ENCODE results near the gene SMYD1.

Gene SMYD1

DNA sequence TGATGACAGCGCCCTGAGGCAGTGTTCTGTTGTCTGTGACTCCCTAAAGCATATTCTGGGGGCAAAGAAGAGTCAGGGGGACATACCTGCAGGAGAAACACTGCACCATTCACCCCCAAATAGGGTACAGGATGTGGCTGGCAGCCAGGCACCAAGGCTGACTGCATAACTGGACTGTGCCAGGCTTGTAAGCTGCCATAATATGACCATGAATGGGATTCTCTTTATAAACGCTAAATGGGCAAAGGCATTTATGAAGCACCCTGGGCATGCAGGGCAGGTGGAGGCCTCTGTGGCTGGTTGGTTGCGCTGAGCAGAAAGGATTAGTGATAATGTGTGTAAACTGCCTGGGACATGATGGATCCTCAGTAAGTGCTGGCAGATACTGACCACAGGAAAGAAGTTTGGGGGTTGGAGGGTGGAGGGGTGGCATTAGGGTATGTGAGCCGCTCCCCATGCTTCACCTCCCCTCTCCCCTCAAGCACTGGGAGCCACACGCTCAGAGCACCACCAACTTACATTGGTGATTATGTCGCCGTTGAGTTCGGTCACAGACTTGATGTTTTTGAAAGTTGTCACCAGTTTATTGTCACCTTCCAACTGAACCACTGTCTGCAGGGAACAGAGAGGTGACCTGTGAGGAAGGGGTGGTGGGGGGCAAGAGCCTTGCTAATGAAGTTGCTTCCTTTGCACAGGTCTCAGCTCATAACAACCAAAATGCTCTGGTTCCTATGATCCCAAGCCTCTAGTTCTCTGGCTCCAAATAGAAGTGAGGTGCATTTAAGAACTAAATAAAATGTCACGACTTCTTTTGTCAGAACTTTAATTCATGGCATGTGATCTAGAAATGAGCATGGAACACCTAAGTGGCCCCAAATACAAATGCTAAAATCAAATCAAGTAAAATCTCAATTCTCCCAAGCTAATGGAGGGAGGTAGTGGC, 56.6 kb downstream of the SMYD1 start:
- DNase-seq = no peak

DNA sequence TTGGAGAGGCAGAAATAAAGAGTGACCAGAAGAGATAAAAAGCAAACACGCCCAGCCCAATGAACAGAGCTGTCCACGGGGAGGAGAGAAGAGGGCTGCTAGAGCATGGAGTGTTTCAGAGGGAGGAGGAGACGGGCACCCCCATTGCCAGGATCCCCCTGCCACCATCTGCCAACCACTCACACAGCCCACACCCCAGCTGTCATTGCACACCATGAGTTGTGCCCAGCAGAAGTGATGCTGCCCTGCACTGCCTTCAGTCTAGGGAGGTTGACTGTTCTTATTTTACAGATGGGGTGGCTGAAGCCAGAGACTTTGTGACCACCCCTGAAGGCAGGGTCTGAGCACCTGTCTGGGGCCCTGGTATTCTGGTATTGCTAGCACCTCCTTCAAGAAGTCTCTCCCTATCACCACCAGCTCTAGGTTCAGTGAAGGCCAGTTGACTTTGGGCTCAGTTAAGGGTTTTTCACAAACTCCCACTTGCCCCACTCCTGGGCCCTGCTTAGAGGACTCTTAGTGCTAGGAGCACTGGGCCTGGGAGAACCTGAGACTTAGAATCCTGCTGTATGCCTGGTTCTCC, 57.8 kb downstream of the SMYD1 start:
- no peak for DNase-seq

DNA sequence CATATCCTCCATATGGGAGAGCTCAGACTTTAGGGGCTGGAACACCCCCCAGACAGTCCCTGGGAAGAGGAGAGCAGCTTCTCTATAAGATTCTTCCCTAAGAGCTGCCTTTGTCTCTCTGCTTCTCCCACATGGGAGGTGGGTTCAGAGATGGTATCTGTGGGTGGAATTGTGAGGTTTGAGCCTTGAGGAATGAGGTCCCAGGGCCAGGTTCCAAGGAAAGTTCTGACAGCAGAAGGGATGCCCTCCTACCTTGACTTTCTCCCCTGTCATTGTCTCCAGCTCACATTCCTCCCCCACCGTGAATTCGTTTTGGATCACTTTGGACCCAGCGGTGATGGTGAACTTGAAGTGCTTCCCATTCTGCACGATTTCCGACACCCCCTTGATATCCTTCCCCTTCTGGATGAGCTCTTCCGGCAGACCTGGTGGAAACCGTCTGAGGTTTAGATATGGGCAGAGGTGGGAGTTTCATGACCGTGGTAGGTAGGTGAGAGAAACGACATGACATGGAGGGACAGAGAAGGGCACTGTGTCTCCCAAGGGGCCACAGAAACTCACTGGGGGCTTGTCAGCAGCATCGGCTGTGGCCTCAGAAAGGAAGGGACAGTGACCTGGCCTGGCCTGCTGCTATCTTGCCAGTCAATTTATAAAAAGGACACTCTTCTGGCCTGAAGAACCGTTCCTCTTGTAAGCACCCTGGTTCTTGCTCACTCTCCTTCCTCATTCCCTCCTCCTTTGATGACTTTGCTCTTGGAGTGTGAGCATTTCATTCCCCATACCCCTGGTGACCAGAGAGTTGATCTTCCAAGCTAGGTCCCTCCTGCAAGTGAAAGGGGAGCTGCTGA, 58.5 kb downstream of the SMYD1 start:
- no peak for DNase-seq

DNA sequence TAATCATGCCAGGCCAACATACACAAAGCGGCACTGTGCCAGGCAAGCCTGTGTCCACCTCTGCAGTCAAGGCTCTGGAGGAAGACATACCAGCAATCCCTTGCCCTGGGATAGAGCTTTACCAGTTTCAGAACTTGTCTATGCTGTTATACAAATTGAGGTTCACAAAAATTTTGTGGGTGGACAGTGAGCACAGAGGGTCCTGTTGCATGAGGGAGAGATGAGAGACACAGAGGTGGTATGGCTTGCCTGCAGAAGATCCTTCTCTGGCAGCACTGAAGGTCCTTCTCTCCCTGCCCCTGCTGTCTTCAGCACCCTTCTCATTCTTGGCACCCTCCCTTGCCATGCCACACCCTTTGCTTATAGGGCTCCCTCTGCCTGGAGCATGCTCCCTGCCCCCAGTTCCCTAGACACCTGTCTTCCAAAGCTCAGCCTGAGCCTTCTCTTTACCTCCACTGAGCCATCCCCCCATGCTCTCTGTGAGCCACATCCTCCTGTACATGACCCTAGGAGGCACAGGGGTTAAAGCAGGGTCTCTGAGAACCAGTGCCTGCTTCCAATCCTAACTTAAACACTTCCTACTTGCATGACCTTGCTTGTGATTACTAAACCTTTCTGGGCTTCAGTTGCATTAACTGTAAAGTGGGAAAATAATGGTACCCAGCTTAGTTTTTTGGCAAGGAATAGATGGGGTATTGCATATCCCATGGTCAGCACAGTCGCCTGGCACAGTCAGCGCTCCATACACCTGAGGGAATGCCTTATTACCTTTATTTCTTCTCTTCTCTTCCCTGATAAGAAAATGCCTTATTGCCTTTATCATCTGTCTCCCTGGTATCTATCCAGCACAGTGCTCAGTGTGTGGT, 59.4 kb downstream of the SMYD1 start:
- no peak for DNase-seq

DNA sequence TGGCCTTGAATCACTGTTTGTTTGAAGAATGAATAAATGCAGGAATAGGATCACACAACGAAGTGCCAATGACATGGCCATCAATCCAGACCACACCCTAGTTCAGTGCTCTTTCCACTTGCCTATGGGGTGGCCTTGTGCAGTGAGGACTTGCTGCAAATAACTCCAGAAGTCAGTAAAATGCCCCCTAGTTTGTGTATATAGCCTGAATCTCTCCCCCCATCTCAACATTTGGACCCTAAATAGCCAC, 59.9 kb downstream of the SMYD1 start:
- no peak for DNase-seq

DNA sequence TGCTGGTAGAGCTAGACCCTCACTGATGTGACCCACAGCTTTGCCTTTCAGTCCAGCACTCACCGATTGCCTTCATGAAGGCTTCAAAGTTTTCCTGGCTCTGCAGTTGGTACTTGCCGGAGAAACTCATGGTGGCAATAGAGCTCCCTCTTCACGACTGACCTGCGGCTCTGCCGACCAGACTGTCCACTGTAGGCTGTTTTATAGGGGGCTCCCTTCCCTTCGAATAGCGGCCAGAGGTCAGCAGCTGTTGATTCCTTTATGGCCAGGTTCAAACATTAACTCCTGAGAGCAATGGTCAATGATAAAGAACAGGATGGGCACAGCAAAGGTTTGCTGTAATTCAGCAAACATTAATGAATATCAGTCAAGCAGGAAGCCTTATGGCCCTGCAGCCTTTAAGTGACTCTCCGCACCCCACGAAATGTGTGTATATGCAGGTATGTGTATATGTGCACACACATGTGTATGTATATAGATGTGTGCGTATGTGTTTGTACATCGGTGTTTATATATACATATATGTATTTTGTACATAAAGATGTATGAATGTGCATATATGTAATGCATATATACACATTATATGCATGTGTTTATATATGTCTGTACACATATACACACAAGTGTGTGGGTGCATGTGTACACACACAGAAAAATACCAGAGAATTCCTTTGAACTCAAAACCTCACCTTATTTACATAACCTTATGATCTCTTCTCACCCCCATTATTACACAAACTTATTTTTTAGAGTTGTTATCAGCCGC, 60.4 kb downstream of the SMYD1 start, which contains the start of gene FABP1:
TSS of gene FABP1 (minus strand) at position 175 of the 766 bp plus-strand sequence. CDS start at position 130, 45 bp downstream.
- DNase-seq = no peak

DNA sequence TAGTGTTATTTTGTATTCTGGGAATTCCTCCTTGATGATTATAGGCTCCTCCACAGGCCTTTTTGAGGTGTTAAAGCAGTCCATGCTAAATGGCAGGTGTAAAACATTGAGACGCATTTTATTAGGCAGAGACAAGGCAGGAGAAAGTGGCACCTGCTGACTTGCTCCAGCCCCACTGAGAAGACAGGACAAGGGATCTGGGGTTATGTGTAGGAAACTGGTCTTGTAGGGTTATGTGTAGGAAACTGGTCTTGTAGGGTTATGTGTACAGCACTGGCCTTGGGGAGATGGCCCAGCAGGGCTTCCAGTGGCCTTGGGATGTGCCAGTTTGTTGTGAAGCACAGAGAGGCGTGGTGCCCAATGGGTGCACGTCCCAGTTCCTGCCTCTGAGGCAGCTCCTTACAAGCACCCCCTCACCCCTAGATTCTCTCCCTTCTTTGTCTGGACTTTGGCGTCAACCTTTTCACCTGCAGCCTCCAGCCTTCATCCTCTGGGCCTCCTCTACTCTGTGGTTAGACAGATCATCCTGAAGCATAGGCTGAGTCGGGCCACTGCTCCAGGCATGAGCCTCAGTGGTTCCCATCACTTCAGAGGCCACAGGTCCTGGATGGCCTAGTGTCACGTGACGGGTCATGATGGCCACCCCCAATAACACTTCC, 61.2 kb downstream of the SMYD1 start:
- no peak for DNase-seq

DNA sequence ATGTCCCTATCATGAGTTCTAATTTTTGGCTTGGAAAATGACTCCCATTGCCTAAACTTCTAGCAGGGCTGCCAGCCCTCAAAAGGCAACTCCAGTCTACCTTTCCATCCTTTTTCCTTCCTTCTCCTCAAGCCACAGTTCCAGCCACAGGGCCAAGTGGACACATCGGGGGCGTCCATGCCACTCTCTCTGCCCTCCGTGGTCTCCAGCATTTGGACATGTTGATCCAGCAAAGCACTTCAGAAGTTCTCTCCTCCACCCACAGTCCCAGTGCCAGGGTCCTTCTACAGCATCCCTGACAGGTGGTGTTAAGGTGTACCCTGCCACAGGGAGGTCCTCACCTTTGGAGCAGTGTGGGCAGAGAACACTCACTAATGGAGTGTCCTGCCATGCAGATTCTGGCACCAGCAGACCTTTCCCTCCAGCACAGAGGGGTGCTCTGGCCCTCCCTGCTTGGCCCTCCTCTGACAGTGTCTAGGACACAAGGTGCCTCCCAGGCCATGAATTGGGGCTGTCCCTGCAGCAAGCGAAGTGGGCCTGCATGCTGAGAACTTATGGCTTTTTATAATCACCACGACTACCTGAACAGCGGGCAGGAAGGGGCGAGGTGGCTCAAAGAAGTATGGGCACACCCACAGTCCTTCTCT, 61.8 kb downstream of the SMYD1 start:
- DNase-seq = no peak

DNA sequence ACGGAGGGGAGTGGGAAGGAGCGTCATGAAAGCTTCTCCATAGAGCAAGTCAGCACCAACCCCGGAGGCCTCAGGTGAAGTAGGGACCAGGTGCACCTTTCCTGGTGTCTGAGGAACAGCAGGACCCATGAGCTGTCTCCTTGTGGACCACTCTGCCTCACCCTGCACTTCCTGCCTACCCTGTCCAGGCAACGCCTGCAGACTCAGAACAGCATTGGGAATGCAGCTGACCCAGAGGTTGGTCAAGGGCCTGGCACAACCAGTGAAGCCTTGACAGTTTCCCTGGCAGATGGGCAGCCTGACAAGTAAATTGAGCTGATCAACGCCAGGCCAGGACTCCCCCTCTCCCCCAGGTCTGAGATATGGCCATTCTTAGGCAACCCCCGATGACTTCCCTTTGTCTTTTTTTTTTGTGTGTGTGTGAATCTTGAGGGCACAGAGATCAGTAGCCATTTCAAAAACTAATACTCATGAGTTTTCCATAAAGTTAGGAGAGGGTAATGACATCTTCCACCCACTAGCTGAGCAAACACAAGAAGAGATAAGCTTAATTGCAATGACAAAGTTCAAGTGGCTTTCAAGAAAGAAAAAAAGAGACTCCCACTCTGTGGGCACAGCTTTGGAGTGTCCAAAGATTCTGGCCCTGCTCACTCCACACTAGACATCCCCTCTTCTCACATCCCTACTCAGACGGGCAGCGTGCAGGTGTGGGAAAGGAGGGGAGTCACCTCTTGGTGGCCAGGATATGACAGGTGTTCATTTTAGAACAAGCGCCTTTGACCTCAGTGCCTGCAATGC, 63.8 kb downstream of the SMYD1 start:
- no peak for DNase-seq

DNA sequence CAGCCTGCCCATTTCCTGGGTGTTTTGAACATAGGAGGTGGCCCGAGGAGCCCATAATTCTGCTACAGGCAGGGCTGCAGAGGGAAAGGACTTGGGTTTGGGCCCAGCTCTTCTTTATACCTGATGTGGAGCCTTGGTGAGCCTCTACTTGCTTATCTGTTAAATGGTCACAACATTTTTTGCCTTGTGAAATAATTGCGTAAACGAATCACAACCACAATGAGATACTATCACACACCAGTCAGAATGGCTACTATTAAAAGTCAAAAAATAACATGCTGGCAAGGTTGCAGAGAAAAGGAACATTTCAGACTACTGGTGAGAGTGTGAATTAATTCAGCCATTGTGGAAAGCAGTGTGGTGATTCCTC, 64.4 kb downstream of the SMYD1 start:
- DNase-seq = no peak

DNA sequence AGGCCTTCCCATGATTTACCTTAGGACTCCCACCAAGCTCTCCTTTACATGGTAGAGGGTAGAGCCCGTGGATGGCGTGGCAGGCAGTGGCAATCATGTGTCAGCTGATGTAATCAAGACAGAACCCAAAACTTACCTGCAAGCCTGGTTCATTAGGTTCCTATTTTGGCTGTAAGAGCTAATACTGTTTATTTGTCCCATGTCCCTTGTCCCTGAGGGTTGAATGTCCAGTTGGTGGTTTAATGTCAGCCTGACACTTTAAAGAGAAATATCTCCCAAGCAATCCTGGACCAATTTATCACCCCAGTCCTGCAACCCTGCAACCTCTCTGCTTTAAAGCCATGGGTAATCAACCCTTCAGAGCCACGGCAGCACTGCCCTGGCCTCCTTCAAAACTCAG, 66.2 kb downstream of the SMYD1 start:
- DNase-seq = no peak

DNA sequence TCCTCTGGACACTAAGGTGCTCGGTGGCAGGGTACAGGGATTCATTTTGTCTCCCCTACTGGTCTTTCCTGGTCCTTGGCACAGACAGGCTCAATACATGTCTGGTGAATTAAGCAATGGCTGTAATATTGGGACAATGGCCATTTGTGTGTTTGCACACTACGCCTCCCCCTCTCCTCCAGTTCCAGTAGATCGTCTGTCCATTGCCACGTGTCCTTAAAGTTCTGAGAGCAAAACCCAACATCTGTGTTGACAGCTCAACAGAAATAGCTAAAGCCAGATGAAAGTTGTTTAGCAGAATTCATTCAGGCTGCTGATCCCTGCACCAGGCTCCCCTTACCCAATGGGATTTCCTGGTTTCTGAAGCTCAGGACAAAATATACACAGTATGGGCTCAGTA, 69.2 kb downstream of the SMYD1 start:
- DNase-seq = no peak

DNA sequence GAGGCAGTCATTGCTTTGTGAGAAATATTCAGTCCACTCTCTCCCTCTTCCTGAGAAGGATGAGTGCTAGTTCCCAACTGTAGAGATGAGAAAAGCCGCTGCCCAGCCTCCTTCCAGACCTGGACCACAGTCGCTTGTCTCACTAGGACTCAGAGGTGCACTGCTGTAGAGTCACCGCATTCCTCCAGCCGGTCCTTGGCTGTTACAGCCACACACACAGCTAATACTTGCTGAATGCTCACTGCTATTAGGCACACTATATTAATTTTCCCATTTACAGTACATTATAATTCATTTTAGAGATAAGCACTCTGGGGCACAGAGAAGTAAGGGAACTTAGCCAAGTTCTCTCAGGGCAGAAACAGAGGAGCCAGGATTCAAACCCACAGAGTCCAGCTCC, 70.2 kb downstream of the SMYD1 start:
- DNase-seq = no peak

DNA sequence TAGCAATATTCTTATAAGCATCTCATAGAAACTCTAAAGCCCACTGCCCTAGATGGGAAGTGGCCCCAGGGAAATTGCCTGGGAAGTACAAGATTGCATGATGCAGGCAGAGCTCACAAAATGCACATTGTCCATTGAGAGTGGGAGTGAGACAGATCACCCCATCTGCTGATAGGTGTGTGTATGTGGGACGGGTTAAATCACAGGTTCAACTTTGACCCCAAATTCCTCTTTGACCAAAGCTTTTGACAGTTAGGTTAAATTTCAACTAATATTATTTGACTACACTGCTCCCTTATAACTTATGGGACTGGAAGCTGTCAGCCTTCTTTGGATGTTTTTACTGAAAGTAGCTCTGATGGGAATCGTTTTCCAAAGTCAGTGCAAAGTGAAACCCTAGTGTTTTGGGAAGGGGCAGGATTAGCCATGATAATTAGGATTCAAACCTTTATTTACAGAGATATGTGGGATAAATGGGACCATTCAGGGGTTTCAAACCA, 71.6 kb downstream of the SMYD1 start:
- no peak for DNase-seq

DNA sequence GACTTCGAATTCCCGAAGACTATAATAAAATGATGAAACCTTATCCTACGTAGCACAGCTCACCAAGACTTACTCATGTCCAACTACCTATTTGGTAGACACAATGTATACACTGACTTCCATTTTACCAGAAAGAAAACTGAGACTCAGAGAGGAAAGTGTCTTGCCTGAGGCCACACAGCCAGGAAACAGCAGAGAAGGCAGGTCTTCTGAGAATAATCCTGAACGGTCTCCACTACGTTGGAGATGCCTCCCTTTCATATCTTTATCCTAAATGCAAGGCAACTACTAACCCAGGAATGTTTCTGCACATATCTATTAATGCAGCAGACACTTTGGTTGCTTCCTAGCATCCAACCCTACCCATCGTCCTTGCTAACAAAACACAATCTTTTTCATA, 72.2 kb downstream of the SMYD1 start:
- no peak for DNase-seq

DNA sequence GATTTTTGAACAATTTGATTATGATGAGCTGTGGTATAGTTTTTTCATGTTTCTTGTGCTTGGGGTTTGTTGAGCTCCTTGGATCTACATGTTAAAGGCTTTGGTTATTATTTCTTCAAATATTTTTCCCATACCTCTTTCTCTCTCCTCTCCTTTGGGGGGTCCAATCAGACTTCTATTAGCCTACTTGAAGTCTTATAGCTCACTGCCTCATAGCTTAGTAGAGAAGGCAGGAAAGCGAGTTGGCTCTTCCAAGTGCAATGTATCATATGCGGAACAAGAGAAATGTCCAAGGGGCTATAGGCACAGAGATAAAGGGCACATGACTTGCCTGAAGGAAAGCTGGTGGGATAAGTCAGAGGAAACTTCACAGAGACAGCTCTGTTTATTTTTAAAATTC, 74.3 kb downstream of the SMYD1 start:
- DNase-seq = no peak

DNA sequence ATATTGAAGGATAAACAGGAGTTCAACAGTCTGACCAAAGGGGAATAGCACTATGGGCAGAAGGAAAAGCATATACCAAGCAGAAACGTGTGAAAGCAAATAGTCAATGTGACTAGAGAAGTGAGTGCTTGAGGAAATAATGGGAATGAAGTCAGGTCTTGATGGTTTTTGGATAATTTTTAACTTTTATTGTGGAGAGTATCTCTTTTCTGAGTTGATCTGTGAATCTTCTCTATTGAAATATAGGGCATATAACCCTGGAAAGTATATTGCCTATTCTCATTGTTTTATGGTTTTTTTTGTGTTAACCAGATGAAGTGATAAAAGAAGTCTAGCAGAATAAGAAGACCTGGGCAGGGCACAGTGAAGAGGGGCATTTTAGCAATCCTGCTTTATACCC, 76.6 kb downstream of the SMYD1 start:
- no peak for DNase-seq

DNA sequence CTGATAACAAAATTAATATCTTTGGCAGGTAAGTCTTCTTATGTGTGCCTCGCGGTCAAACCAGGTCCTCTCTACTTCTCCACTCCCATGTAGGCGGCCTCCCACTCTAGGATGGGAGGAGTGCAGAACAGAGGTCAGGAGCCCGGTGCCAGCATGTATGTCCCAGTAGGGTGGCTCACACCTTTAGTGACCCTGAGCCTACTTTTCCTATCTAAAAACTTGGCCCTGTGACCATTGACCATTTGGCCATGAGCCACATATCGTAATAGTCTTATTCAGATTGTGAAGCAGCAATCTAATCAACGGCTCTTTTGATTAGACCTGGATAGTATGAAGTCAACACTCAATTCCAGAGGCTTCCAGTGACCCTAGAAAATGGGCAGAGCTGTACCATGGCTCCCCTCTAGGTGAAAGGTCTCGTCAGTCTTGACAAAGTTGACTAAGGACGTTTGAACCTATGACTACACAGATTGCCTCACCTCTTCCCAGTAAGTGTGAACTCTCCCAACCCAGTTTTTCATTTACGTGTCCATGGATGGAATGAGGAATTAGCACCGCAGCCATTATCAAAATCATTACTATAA, 77.4 kb downstream of the SMYD1 start:
- no peak for DNase-seq

DNA sequence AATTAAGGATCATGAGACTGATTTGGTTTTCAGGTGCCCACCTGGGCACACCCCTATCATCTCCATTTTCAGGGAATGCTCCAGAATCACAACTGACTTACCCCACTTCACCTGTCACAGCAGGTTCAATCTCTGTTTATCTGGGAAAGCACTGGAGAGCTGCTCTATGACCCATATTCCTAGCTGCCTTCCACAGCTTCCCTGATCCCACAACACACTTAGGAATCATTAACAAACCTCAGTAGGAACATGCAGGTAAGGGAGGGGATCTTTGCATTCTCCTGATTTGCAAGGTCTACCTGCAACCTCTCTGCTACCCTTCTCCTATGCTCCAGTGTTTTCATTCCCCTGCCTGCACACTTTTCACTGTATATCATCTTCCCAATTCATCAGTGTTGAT, 79.0 kb downstream of the SMYD1 start:
- no peak for DNase-seq

DNA sequence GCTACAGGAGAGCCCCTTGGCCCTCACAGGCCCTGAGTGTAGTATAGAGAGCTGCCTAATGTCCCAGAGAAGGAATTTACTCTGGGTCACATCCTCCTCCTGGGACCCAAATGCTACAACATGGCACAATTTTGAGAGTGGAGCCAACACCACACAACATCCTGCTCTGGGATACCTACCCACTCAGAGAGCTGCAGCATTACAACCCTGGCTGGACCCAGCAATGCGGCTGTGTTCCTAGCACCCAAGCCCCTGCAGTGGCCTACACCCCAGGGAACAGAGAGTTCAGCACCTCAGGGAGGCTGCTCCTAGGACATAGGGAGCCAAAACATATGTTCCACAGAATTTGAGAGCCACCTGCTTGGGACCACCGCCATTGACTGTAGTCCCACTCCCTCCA, 79.5 kb downstream of the SMYD1 start:
- DNase-seq = no peak
